Fibroblast of the aortic adventitia (primary cell): ENCODE results near the gene ELP4. TPM values are rescaled to one million over a fixed set of nuclear protein-coding genes. Genes with fewer than 3 reads are reported as not detected.

Experiments used
- DNase-seq: peaks from one replicate; pipeline ENCODE4 v3.0.0-alpha.2; 2010; ENCODE audit warnings: low read depth
- H3K4me3 ChIP-seq: 2 replicates; pipeline ENCODE4 v1.5.1; 2011; ENCODE audit warnings: low read depth, mild to moderate bottlenecking, control low read depth, low read length, moderate library complexity
- CTCF ChIP-seq: IDR thresholded peaks from 2 replicates; pipeline ENCODE4 v1.5.1; 2011; ENCODE audit warnings: mild to moderate bottlenecking, low read length, control low read depth, inconsistent platforms; ENCODE audit not compliant: insufficient read depth
- total RNA-seq: library from RNA; depleted of rRNA; stranded (reverse); fragments of >200 nt; gene quantifications from 2 replicates; pipeline ENCODE4 v1.2.3, GENCODE V29; 2012; ENCODE audit warnings: low replicate concordance

ELP4 gene
- total RNA-seq, 1 donor: 23.0 TPM

GRCh38 chr11:31641477-31642062, 132.0 kb downstream of the ELP4 start:
- TF ChIP-seq CTCF: peak; percentile 66

GRCh38 chr11:31643857-31644256, 134.3 kb downstream of the ELP4 start:
- no peak overlapping the region for H3K4me3 ChIP-seq
- peak; percentile 78 for DNase-seq
- TF ChIP-seq CTCF: no peak

More at GRCh38 chr11:31641477-31642062, 132.0 kb downstream of the ELP4 start:
- no peak overlapping the region for H3K4me3 ChIP-seq
- peak; percentile 51 for DNase-seq

- peak; percentile 94 for DNase-seq
- H3K4me3 ChIP-seq: no peak overlapping the region
- no peak for TF ChIP-seq CTCF
Measured at GRCh38 chr11:31645747-31646146, 136.2 kb downstream of the ELP4 start.

GRCh38 chr11:31646216-31646615, 136.6 kb downstream of the ELP4 start:
- peak; percentile 40 for DNase-seq
- no peak for TF ChIP-seq CTCF
- no peak overlapping the region for H3K4me3 ChIP-seq

GRCh38 chr11:31649129-31649966, 139.8 kb downstream of the ELP4 start:
- DNase-seq: no peak
- no peak overlapping the region for H3K4me3 ChIP-seq
- TF ChIP-seq CTCF: no peak

- no peak for TF ChIP-seq CTCF
- no peak for DNase-seq
- H3K4me3 ChIP-seq: no peak overlapping the region
Measured at GRCh38 chr11:31651208-31651607, 141.6 kb downstream of the ELP4 start.
